GM10266 (cell line): ENCODE results near the gene SLC26A6.

Source experiments
- DNase-seq: peaks from one replicate; pipeline ENCODE4 v3.0.0; 2012; ENCODE audit errors: extremely low spot score
- CTCF ChIP-seq: IDR thresholded peaks from 2 replicates; pipeline ENCODE4 v1.5.1; 2012; ENCODE audit warnings: mild to moderate bottlenecking, low read depth; ENCODE audit not compliant: control insufficient read depth, insufficient read depth; ENCODE audit errors: missing control alignments

SLC26A6 gene

DNA sequence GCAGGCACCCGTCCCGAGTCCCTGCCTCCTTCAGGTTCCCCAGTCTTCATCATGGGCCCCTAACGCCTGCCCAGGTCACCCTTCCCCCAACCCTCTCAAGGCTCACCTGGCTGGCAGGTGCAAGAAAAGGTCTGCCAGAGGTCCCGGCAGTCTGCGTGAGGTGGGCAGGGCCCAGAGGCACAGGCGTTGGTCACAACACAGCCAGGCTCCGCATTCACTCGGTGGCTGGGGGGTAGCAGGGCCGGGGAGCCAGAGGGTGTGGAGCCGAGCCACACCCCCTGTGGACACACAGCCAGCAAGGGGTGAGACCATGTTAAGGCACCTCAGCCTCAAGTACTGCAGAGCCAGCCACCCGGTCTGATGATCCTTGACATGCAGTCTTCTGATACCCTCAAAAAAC, 16.5 kb upstream of the SLC26A6 start:
- no peak for DNase-seq
- no peak for TF ChIP-seq CTCF

GRCh38 chr3:48650723-48651122, 15.5 kb upstream of the SLC26A6 start:
- TF ChIP-seq CTCF = no peak
- no peak for DNase-seq

DNA sequence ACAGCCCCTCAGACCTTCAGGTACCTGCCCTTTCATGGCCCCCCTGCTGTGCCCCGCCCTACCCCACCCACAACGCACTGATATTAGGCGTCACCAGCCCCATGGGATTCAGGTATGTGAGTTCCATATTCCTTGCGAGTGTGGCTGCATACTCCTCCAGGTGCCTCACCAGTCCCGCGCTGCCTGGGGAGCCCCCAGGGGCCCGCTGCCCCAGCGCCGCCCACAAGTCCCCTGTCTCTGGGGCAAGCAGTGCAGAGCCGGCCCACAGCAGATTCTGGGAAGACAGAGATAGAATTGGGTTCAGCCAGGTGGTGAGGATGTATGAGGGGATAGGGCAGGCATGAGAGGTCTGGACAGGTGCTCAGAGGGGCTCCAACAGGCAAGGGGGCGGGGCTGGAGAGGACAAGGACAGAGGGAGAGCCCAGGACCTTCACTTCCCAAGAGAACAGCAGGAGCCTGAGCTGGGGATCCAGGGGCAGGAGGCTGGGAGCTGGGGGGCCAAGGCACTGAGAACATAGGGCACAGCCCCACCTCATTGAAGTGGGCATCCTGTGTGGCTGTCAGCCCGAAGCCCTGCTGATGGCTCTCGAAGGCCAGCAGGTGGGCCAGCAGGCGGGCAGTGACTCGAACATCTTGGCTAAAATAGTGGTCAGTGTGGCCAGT, 13.1 kb upstream of the SLC26A6 start:
- no peak for DNase-seq
- no peak for TF ChIP-seq CTCF

GRCh38 chr3:48647714-48648113, 12.5 kb upstream of the SLC26A6 start:
- DNase-seq = no peak
- TF ChIP-seq CTCF = no peak

- no peak for TF ChIP-seq CTCF
- DNase-seq = no peak
Observed at GRCh38 chr3:48644898-48645760, 9.9 kb upstream of the SLC26A6 start.

GRCh38 chr3:48642605-48643004, 7.3 kb upstream of the SLC26A6 start:
- DNase-seq = no peak
- TF ChIP-seq CTCF = no peak

- no peak for DNase-seq
- no peak for TF ChIP-seq CTCF
Observed at GRCh38 chr3:48641396-48641795, 6.1 kb upstream of the SLC26A6 start.
